ENCODE measurements around the gene RCOR1.

RCOR1 gene

GRCh38 chr14:102695167-102695555 is 102.7 kb downstream of the RCOR1 start:
- H3K27ac ChIP-seq: no peak overlapping the region
- TF ChIP-seq ZFX (IDR thresholded peaks at IDR 0.05; ENCODE audit: borderline replicate concordance): no peak
- no peak for TF ChIP-seq CTCF (IDR thresholded peaks at IDR 0.05)

DNA sequence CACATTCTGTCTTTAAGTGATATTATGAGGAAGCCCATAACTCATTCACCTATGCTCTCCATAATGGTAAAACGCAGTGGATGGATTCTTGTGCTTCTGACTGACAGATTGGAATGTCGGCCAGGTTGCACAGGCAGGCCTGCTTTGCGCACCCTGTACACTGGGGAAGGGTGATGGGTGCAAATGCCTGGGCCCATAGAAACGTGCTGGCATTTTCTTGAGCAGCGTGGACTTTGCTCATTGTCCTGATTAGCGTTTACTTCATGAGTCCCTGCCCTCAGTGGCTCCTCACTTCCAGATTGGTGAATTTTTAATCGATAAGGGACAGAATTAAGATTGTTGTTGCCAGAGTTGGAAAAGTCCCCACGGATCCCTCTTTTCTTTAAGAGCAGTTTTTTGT is 103.9 kb downstream of the RCOR1 start:
- no peak overlapping the region for H3K27ac ChIP-seq
- TF ChIP-seq CTCF (IDR thresholded peaks at IDR 0.05): no peak
- TF ChIP-seq ZFX (IDR thresholded peaks at IDR 0.05; ENCODE audit: borderline replicate concordance): no peak

DNA sequence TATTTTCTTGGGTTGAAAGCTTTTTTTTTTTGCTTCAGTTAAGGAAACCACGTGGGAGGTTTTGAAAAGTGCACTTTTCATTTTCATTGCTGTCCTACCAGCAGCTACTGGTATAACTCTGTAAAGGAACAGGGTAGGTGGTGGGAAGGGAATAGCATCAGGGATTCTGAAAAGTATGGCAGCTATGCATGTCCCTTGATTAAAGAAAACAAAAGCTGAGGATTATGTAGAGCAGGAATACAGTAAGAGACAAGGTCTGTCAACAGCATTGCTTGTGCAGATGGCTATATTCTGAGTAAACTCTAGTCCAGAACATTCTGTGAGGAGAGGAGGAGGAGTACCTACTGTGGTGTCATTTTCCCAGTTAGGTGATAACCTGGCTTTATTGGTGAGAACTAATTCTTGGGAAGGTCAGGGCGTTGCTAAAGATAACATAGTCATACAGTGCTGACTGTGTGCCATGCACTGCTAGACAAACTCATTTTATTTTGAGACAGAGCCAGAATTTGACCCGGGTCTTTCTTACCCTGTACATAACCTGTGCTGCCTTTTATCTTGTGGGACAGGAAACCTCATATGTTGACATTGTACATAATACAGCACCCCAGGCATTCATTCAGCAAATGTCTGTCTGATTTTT is 104.5 kb downstream of the RCOR1 start:
- no peak for TF ChIP-seq ZFX (IDR thresholded peaks at IDR 0.05; ENCODE audit: borderline replicate concordance)
- TF ChIP-seq CTCF (IDR thresholded peaks at IDR 0.05): no peak
- no peak overlapping the region for H3K27ac ChIP-seq

GRCh38 chr14:102697501-102697900 is 105.1 kb downstream of the RCOR1 start:
- no peak overlapping the region for H3K27ac ChIP-seq
- TF ChIP-seq ZFX (IDR thresholded peaks at IDR 0.05; ENCODE audit: borderline replicate concordance) (no peak), CTCF (IDR thresholded peaks at IDR 0.05) (no peak)

DNA sequence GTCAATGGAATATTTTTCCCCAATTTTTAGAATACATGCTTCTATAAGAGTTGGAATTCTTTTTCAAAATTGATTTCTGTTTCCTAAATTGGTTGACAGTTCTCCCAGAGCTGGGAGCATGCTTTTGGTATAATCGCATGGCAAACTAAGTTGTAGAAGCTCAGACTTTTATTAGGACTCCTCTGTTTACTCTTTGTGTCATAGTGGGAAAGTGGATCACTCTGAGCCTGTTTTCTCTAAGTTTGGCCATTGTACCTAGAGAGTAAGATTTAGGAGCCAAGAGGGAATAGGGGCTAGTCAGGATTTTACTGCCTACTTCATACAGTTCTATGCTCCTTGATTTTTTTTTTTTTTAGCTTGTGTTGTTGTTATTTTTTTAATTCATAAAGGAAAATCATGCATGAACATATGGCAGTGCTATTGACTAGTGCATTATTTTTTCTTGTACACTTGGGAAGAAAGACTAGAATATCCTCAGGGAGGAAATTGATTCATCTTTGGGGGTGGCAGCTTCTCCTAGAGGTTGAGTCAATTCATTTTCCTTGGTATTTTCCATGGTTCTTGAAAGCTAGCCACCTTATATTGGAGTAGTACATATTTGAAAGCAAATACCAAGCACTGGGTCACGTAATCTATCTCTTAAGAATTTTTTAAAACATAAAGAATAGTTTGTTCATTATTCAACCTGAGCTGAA is 107.1 kb downstream of the RCOR1 start:
- no peak overlapping the region for H3K27ac ChIP-seq
- TF ChIP-seq ZFX (IDR thresholded peaks at IDR 0.05; ENCODE audit: borderline replicate concordance) (no peak), CTCF (IDR thresholded peaks at IDR 0.05) (no peak)

DNA sequence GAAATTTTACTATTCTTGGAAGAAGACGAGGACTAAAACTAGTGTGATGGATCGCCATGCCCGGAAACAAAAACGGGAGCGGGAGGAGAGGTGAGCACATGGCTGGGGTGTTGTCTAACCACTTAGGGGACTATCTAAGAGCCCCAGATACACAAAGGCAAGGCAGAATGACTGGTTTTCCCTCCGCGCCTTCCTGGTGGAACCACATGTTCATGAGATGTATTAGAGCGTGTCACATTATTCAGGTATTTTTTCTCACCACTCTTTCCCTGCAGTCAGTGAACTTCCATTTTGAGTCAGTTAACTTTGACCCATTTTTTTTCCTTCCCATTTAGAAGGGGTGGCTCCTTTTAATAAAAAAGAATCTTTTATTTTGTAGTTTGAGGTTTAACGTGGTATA is 116.0 kb downstream of the RCOR1 start:
- TF ChIP-seq CTCF (IDR thresholded peaks at IDR 0.05) (no peak), ZFX (IDR thresholded peaks at IDR 0.05; ENCODE audit: borderline replicate concordance) (no peak)
- H3K27ac ChIP-seq: no peak overlapping the region

DNA sequence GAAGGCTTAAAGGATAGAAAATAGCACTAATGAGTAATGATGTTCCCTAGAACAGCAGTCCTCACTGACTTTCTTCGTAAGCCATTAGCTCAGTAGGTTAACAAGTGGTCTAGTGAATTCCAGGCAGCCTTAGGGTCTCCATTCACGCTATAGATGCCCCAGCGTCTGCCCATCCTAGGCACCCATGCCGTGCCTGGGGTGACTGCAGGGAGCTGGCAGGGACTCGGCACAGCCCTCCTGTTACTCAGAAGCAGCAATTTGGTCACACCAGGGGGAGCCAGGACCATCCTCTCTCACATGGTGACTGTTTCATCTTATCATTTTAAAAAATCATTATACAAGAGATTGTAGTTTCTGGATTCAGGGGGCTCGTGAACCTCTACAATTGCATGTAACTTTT is 118.8 kb downstream of the RCOR1 start:
- H3K27ac ChIP-seq: no peak overlapping the region
- TF ChIP-seq ZFX (IDR thresholded peaks at IDR 0.05; ENCODE audit: borderline replicate concordance) (no peak), CTCF (IDR thresholded peaks at IDR 0.05) (no peak)
